ENCODE results near the gene NPY.

Gene NPY

GRCh38 chr7:24328050-24328449 lies 44.1 kb downstream of the NPY start:
- Histone ChIP-seq H3K9me3 (no peaks in the 10 kb centered on the region), H3K4me1 (no peaks in the 10 kb centered on the region), H3K36me3 (no peaks in the 10 kb centered on the region), H3K4me3 (no peak overlapping the region), H3K27me3 (no peaks in the 10 kb centered on the region), H3K27ac (no peak overlapping the region)
- no peak for TF ChIP-seq CTCF (IDR thresholded peaks at IDR 0.05)
- no peak for DNase-seq
- intact Hi-C loops (cut with DNase I; ENCODE audit: low total_unique reads): no loop called here

GRCh38 chr7:24328894-24329293 lies 44.9 kb downstream of the NPY start:
- Histone ChIP-seq H3K27ac (no peak overlapping the region), H3K4me3 (no peak overlapping the region), H3K27me3 (no peaks in the 10 kb centered on the region), H3K36me3 (no peaks in the 10 kb centered on the region), H3K9me3 (no peaks in the 10 kb centered on the region), H3K4me1 (no peaks in the 10 kb centered on the region)
- no peak for TF ChIP-seq CTCF (IDR thresholded peaks at IDR 0.05)
- DNase-seq: no peak
- intact Hi-C loops (cut with DNase I; ENCODE audit: low total_unique reads): no loop called here

GRCh38 chr7:24334012-24334411 lies 50.0 kb downstream of the NPY start:
- no peak for TF ChIP-seq CTCF (IDR thresholded peaks at IDR 0.05)
- intact Hi-C loops (cut with DNase I; ENCODE audit: low total_unique reads): no loop called here
- Histone ChIP-seq H3K4me3 (no peak overlapping the region), H3K9me3 (no peaks in the 10 kb centered on the region), H3K36me3 (no peaks in the 10 kb centered on the region), H3K27me3 (no peaks in the 10 kb centered on the region), H3K27ac (no peak overlapping the region), H3K4me1 (no peaks in the 10 kb centered on the region)
- DNase-seq: no peak

GRCh38 chr7:24334627-24335026 lies 50.6 kb downstream of the NPY start:
- H3K27ac ChIP-seq: no peak overlapping the region
- no peak overlapping the region for H3K4me3 ChIP-seq
- no peaks in the 10 kb centered on the region for H3K36me3 ChIP-seq
- H3K27me3 ChIP-seq: no peaks in the 10 kb centered on the region
- no peaks in the 10 kb centered on the region for H3K9me3 ChIP-seq
- DNase-seq: no peak
- no peak for TF ChIP-seq CTCF (IDR thresholded peaks at IDR 0.05)
- no peaks in the 10 kb centered on the region for H3K4me1 ChIP-seq
- intact Hi-C loops (cut with DNase I; ENCODE audit: low total_unique reads): no loop called here

GRCh38 chr7:24336461-24336860 lies 52.5 kb downstream of the NPY start:
- no peaks in the 10 kb centered on the region for H3K4me1 ChIP-seq
- no peak for TF ChIP-seq CTCF (IDR thresholded peaks at IDR 0.05)
- no peaks in the 10 kb centered on the region for H3K36me3 ChIP-seq
- intact Hi-C loops (cut with DNase I; ENCODE audit: low total_unique reads): no loop called here
- H3K4me3 ChIP-seq: no peak overlapping the region
- no peaks in the 10 kb centered on the region for H3K9me3 ChIP-seq
- H3K27ac ChIP-seq: no peak overlapping the region
- DNase-seq: no peak
- no peaks in the 10 kb centered on the region for H3K27me3 ChIP-seq

- H3K4me1 ChIP-seq: no peaks in the 10 kb centered on the region
Observed at GRCh38 chr7:24337180-24337579, 53.2 kb downstream of the NPY start.

More at GRCh38 chr7:24337180-24337579, 53.2 kb downstream of the NPY start:
- no peak overlapping the region for H3K4me3 ChIP-seq
- H3K27me3 ChIP-seq: no peaks in the 10 kb centered on the region
- no peak for DNase-seq
- H3K27ac ChIP-seq: no peak overlapping the region
- no peaks in the 10 kb centered on the region for H3K9me3 ChIP-seq
- no peak for TF ChIP-seq CTCF (IDR thresholded peaks at IDR 0.05)
- intact Hi-C loops (cut with DNase I; ENCODE audit: low total_unique reads): no loop called here
- H3K36me3 ChIP-seq: no peaks in the 10 kb centered on the region
